Activated CD4-positive, alpha-beta T cell treated with anti-CD3 and anti-CD28 coated beads for 48 hours (primary cell): ENCODE measurements around the gene CRADD.
"Not testable (repeated sequence)": the region's sequence is repeated elsewhere in the genome, so short reads cannot be mapped to it uniquely, and the experiment has no call there.

Experiments
- DNase-seq: peaks from one replicate; pipeline ENCODE4 v3.0.0-alpha.2; 2020

The CRADD gene

DNA sequence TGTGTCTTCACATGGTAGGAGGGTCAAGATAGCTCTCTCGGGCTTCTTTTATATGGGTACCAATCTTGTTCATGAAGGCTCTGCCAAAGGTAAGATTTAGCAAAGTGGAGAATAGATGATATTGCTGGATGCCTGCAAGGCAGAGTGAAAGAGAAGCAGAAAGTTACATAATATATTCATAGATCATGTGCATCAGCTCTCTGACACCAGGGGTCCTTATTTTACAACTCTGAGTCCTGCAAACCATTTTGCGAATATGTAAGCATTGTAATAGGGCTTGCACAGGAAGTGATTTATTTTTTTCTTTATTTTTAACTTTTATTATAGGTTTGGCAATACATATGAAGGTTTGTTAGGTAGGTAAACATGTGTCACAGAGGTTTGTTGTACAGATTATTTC, 31.8 kb downstream of the CRADD start:
- no peak for DNase-seq

- no peak for DNase-seq
Observed at GRCh38 chr12:93709386-93709785, 32.2 kb downstream of the CRADD start.

- DNase-seq: no peak
Observed at GRCh38 chr12:93710574-93710926, 33.4 kb downstream of the CRADD start.

DNA sequence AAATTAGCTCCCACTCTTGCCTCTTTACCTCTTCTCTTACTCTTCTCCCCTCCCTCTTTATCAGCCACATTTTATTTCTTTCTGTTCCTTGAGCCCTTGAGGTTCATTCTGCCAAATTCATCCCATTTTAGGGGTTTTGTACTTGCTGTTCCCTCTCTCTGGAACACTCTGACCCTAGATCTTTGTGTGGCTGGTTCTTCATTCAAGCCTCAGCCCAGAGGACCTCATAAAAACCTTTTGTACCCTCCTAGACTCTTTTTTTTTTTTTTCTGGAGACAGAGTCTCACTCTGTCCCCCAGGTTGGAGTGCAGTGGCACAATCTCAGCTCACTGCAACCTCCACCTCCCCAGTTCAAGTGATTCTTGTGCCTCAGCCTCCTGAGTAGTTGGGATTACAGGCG, 34.3 kb downstream of the CRADD start:
- DNase-seq: not testable (repeated sequence)

GRCh38 chr12:93712200-93712599, 35.0 kb downstream of the CRADD start:
- DNase-seq: no peak

GRCh38 chr12:93713060-93713459, 35.9 kb downstream of the CRADD start:
- DNase-seq: no peak

GRCh38 chr12:93713800-93714199, 36.6 kb downstream of the CRADD start:
- DNase-seq: no peak

DNA sequence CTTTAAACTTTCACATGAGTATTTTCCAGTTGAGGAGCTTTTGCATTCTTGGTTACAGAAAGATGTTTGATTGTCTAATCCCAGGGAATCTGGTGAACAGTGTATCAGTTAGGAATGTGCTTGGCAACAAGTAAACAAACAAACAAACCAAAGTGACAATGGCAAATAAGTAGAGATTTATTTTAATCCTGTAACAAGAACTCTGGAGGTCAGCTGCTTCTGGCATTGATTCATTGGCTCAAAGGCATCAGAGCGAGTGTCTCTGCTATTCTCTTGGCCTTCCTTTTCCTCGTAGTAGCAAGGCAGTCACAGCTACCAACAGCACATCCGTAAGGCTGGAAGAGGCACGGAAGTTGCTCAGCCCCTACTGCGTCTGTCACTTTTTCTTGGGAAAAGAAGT, 37.2 kb downstream of the CRADD start:
- no peak for DNase-seq

DNA sequence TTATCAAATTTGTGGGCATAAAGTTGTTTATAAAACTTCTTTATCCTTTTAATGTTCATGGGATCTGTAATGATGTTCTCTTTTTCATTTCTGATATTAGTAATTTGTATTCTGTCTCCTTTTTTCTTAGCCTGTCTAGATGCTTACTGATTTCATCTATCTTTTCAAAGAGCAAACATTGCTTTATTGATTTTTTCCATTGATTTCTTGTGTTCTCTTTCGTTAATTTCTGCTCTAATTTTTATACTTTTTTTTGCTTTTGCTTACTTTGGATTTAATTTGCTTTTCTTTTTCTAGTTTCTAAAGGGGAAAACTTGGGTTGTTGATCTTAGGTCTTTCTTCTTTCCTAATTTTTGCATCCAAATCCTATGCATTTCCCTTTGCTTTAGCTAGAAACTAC, 42.5 kb downstream of the CRADD start:
- no peak for DNase-seq

DNA sequence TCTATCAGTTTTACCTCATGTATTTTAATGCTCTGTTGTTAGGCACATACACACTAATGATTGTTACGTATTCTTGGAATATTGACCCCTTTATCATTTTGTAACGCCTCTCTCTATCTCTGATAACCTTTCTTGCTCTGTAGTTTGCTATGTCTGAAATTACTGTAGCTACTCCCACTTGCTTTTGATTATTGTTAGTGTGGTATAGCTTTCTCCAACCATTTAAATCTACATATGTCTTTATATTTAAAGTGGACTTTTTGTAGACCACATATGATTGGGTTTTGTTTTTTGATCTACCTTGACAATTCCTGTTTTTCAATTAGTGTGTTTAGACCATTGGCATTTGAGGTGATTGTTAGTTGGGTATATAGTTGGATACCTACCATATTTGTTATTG, 43.4 kb downstream of the CRADD start:
- DNase-seq: no peak

- DNase-seq: no peak
Observed at GRCh38 chr12:93722179-93722578, 45.0 kb downstream of the CRADD start.

DNA sequence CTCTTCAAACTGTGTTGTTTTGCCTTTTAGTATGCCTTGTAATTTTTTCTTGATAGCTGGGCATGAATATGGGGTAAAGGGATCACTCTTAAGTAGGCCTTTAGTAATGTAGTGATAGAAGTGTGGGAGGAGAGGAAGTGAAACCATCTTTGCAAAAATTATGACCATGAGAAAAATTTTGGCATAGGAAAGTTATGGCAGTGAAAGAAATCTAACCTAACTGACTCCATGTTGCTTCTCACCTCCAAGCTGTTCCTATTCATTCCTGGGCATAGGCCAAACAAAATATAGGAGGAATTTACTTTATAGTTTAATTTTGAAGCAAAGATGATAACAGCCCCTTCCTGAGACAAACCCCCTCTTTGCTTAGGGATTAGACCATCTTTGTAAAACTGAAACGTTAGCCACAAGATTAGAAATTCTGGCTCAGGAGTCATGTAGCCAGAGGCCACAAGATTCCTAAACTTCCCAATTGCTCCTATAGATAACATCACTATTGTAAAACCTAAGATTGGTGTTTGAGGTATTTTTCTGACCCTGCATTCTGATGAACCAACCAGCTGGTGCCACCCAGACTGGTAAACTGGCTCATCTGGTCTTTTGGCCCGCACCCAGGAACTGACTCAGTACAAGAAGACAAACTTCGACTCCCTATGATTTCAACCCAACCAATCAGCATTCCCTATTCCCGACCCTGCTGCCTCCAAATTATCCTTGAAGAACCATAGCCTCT, 45.8 kb downstream of the CRADD start:
- DNase-seq: no peak

DNA sequence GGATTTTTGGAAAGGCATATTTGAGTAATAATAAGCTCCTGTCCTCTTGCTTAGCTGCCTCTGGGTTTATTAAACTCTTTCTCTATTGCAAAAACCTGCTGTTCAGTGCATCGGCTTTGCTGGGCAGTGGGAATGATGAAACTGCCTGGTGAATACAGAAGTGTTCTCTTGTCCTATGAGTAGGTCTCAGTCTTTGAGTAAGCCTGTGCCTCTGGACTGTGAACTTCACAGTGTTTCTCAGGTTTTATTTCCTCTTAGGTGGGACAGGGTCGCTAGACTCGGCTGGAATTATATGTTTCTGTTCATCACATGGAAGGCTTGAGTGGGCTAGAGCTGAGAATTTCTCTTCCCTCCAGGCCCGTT, 46.4 kb downstream of the CRADD start:
- no peak for DNase-seq

- no peak for DNase-seq
Observed at GRCh38 chr12:93725531-93725930, 48.4 kb downstream of the CRADD start.

DNA sequence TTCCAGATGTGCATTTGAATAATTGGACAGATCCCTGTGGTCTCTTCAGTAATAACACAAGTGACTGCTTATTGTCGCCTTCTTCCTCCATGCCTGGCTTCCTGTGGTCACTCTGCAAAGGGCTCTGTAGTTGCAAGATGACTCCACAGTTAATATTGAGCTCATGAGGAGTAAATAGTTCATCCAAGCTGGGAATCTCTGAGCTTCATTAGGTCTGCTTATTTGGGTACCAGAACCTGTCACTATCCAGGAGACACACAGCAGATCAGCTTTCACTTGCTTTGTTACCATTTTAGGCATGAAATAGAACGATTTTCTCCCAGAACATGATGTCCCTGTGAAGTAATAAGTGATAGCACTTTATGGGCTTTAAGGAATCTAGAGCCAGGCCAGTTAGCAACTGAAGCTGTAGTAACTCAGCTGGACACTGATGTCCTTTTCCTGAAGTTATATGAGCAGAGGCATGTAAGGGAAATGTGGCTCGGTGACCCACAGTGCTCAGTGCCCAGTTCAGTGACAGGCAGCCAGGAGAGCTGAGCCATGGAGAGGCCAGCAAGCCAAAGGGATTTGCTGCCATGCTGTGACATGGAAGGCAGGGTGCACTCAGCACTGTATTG, 50.1 kb downstream of the CRADD start:
- DNase-seq: no peak

GRCh38 chr12:93727911-93728310, 50.7 kb downstream of the CRADD start:
- DNase-seq: no peak

GRCh38 chr12:93729934-93730333, 52.8 kb downstream of the CRADD start:
- DNase-seq: no peak

GRCh38 chr12:93733358-93733757, 56.2 kb downstream of the CRADD start:
- DNase-seq: no peak

GRCh38 chr12:93733928-93734327, 56.8 kb downstream of the CRADD start:
- no peak for DNase-seq

DNA sequence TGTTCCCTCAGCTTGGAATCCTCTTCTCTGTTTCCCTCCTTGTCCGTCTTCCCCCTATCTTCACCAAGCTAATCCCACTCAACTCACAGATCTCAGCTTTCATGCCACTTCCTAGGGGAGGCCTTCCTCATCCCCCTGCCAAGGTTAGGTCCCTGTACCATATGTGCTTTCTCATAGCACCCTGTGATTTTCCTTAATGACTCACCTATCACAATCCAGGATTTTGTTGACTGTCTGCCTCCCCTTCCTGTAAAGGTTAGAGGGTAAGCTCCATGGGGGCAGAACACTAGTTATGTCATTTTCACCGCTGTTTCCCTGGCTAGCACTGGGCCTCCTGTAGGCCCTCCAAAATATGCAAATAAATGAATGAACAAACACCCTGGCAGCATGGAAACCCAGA, 57.6 kb downstream of the CRADD start:
- DNase-seq: no peak

DNA sequence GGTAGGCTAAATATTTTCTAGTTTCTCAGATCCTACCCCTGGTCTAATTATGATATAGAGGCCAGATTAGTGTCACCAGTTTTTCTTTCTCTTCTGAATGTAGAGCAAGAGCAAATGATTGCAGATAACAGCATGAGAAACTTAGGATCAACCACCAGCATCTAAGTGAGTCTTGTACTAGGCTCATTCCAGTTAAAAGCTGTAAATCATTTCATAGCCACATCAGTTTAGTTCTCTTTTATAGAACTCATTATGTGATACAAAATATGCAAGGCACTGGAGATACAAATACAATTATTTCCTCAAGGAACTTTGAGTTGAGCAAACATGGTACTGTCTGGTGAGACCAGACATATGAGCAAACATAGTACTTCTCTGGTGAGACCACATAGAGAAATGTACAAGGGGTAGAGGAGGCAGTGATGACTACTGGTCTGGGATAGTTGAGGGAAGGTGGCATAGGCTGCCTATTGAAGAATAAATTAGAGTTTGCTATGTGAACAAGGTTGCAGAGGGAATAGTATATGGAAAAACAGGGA, 59.5 kb downstream of the CRADD start:
- no peak for DNase-seq

DNA sequence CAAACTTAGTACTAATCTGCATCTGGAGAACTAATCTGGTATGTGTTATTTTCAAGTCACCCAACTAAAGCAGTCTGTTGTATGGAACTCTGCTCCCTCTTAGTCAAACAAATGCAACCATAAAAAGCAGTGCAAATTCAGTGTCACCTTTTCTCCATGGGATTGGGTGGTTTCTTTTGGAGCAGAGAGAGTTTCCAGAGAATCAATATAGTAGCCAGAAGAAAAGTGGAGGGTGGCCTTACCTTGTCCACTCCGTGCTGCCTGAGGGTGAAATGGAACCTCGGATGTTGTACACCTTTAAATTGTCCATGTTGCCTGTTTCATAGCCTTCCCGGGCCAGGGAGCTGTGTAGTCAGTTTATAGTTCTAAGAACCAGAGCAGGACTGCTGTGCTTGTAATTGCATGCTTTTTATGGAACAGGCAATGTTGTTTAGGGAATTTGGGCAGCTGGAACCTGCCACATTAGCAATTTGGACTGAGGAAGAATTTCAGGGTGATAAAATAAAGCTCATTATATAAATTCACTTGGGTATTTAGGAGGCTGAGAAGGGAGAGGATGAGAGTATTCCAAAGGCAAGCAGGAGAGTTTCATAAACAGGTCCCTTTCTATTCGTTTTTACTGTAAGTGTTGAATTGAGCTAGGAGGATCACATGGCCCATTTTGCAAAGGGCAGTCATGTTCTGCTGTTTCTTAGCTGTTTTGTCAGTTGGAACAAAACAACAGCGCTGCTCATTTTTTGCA, 60.5 kb downstream of the CRADD start:
- DNase-seq: no peak

- no peak for DNase-seq
Observed at GRCh38 chr12:93738199-93739058, 61.3 kb downstream of the CRADD start.
